Muscle of back (tissue), 11 donors: ENCODE measurements around the gene PFKL. TPM values are rescaled to one million over a fixed set of nuclear protein-coding genes. Genes with fewer than 3 reads are reported as not detected.
A peak's percentile ranks its signal among the peaks of the same experiment; 100 is the strongest.
"Not testable (repeated sequence)": the region's sequence is repeated elsewhere in the genome, so short reads cannot be mapped to it uniquely, and the experiment has no call there.

Experiments
- DNase-seq, 3 donors: peaks; one replicate each; pipeline versions ENCODE4 v3.0.0 to v3.0.0-alpha.2; 2013
- polyA plus RNA-seq, 10 donors: library from polyadenylated mRNA; unstranded; fragments of 120-200 nt; gene quantifications; one replicate each; pipeline ENCODE4 v1.2.1, GENCODE V29; 2013; ENCODE audit not compliant: insufficient read length in 10 of 10

The PFKL gene
- polyA plus RNA-seq, 10 donors: 44.5 to 77.0 (median 57.1) TPM

- DNase-seq: peak; percentile 96 to 98 (median 97)
Measured at GRCh38 chr21:44338971-44339910, 39.4 kb downstream of the PFKL start, which contains the start of gene CFAP410. Gene CFAP410, minus strand, starts transcription at chr21:44339390. Its CDS starts 196 bp downstream, at chr21:44339194.

GRCh38 chr21:44341726-44342458 lies 42.0 kb downstream of the PFKL start:
- not testable (repeated sequence) for DNase-seq

- DNase-seq: not testable (repeated sequence)
Measured at GRCh38 chr21:44342981-44343380, 43.1 kb downstream of the PFKL start.

GRCh38 chr21:44344541-44345183 lies 44.8 kb downstream of the PFKL start:
- DNase-seq: no peak

- DNase-seq: no peak
Measured at GRCh38 chr21:44345495-44345894, 45.6 kb downstream of the PFKL start.

GRCh38 chr21:44347911-44348451 lies 48.1 kb downstream of the PFKL start:
- no peak for DNase-seq

GRCh38 chr21:44348861-44349260 lies 49.0 kb downstream of the PFKL start:
- DNase-seq: no peak

GRCh38 chr21:44349416-44349846 lies 49.6 kb downstream of the PFKL start:
- no peak for DNase-seq

GRCh38 chr21:44349847-44350772 lies 50.3 kb downstream of the PFKL start:
- DNase-seq: no peak

- DNase-seq: no peak
Measured at GRCh38 chr21:44350773-44351481, 51.1 kb downstream of the PFKL start.

GRCh38 chr21:44351535-44352252 lies 51.8 kb downstream of the PFKL start:
- no peak for DNase-seq

GRCh38 chr21:44352253-44352860 lies 52.5 kb downstream of the PFKL start:
- DNase-seq: no peak

GRCh38 chr21:44353191-44353970 lies 53.5 kb downstream of the PFKL start, which contains the start of gene TRPM2:
Gene TRPM2, plus strand, starts transcription at chr21:44353621. Its CDS starts 80 bp downstream, at chr21:44353701.
- peak in 2 of 3 donors; percentile 66 to 93 for DNase-seq

GRCh38 chr21:44354001-44354405 lies 54.1 kb downstream of the PFKL start:
- DNase-seq: peak in 1 of 3 donors; percentile 63

GRCh38 chr21:44354775-44355771 lies 55.2 kb downstream of the PFKL start:
- no peak for DNase-seq

GRCh38 chr21:44356160-44356559 lies 56.3 kb downstream of the PFKL start:
- DNase-seq: peak in 1 of 3 donors; percentile 41
